Fibroblast of the aortic adventitia (primary cell): ENCODE measurements around the gene P2RX1. TPM values are rescaled to one million over a fixed set of nuclear protein-coding genes. Genes with fewer than 3 reads are reported as not detected.

Experiments
- DNase-seq: peaks from one replicate; pipeline ENCODE4 v3.0.0-alpha.2; 2010; ENCODE audit warnings: low read depth
- H3K4me3 ChIP-seq: 2 replicates; pipeline ENCODE4 v1.5.1; 2011; ENCODE audit warnings: low read depth, mild to moderate bottlenecking, control low read depth, low read length, moderate library complexity
- CTCF ChIP-seq: IDR thresholded peaks from 2 replicates; pipeline ENCODE4 v1.5.1; 2011; ENCODE audit warnings: mild to moderate bottlenecking, low read length, control low read depth, inconsistent platforms; ENCODE audit not compliant: insufficient read depth
- total RNA-seq: library from RNA; depleted of rRNA; stranded (reverse); fragments of >200 nt; gene quantifications from 2 replicates; pipeline ENCODE4 v1.2.3, GENCODE V29; 2012; ENCODE audit warnings: low replicate concordance

P2RX1 gene
- total RNA-seq, 1 donor: not detected

GRCh38 chr17:3906881-3907280 is 9.4 kb downstream of the P2RX1 start:
- TF ChIP-seq CTCF: no peak
- DNase-seq: no peak
- no peak overlapping the region for H3K4me3 ChIP-seq

- no peak for TF ChIP-seq CTCF
Measured at GRCh38 chr17:3905017-3905520, 11.2 kb downstream of the P2RX1 start.

GRCh38 chr17:3904501-3904900 is 11.8 kb downstream of the P2RX1 start:
- no peak overlapping the region for H3K4me3 ChIP-seq
- TF ChIP-seq CTCF: no peak
- DNase-seq: no peak

More at GRCh38 chr17:3905017-3905520, 11.2 kb downstream of the P2RX1 start:
- no peak for DNase-seq
- no peak overlapping the region for H3K4me3 ChIP-seq

- no peak overlapping the region for H3K4me3 ChIP-seq
- DNase-seq: no peak
- TF ChIP-seq CTCF: no peak
Measured at GRCh38 chr17:3903881-3904290, 12.4 kb downstream of the P2RX1 start.

- no peak for DNase-seq
- no peak for TF ChIP-seq CTCF
Measured at GRCh38 chr17:3903051-3903825, 13.0 kb downstream of the P2RX1 start.

GRCh38 chr17:3900646-3901045 is 15.6 kb downstream of the P2RX1 start:
- no peak overlapping the region for H3K4me3 ChIP-seq
- TF ChIP-seq CTCF: no peak
- no peak for DNase-seq

More at GRCh38 chr17:3903051-3903825, 13.0 kb downstream of the P2RX1 start:
- H3K4me3 ChIP-seq: no peak overlapping the region
